Measurements from ENCODE around the gene NAP1L5.
A peak's percentile ranks its signal among the peaks of the same experiment; 100 is the strongest.

NAP1L5 gene

DNA sequence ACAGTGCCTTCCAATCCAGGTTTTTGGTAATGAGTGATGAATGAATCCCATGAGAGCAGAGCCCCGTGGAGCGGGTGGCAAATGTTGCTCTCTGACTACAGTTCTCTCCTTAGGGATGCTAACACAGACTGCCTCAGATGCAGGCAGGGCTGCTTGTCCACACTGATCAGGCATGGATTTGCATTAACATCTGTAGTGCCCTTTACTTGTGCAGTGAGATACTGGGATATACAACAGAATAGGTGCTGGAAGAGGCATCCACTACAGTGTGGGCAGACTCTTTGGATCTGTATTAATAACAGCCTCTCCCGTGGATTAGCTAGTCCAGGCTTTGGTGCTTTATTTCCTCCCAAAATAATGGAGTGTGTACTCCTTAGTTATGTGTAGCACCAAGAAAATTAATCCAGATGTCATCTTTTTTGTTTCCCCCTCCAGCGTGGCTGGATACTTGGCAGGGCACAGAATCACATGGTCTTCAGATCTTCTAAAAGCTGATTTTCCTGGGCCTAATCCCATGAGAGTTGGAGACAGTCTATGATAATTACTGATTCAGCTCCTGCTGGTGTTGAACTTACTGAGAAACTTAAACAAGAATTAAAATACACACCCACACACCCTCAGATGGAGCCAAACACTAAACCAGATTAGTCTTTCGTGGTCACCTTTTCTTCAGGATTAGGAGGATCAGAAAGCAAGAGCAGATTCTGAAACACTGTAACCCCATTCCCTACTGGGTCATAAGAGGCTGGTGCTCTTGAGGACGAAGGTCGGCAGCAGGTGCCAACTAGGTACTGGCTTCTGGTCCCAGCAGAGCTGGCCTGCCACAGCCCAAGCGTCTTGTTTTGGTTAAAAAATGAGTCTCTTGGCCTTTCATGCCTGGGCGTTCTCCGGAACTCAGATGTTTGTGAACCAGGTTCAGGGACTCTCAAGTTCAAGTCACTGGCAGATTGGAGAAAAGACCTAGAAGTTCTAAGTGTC is 23.1 kb upstream of the NAP1L5 start:
- DNase-seq: no peak

DNA sequence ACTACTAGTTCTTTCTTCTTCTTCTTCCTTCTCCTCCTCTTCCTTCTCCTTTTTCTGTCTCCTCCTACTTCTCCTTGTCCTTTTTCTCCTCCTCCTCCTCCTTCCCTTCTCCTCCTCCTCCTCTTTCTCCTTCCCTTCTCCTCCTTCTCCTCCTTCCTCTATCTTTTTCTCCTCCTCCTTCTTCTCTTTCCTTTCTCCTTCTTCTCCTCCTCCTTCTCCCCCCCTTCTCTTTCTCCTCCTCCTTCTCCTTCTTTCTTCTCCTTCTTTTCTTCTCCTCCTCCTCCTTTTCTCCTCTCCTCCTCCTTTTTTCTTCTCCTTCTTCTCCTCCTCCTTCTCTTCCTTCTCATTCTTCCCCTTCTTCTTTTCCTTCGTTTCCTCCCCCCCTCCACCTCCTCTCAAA is 21.8 kb upstream of the NAP1L5 start:
- DNase-seq: no peak

- DNase-seq: no peak
Measured at GRCh38 chr4:88718098-88718497, 20.5 kb upstream of the NAP1L5 start.

GRCh38 chr4:88713782-88714181 is 16.2 kb upstream of the NAP1L5 start:
- no peak for DNase-seq

GRCh38 chr4:88709989-88710388 is 12.4 kb upstream of the NAP1L5 start:
- no peak for DNase-seq

DNA sequence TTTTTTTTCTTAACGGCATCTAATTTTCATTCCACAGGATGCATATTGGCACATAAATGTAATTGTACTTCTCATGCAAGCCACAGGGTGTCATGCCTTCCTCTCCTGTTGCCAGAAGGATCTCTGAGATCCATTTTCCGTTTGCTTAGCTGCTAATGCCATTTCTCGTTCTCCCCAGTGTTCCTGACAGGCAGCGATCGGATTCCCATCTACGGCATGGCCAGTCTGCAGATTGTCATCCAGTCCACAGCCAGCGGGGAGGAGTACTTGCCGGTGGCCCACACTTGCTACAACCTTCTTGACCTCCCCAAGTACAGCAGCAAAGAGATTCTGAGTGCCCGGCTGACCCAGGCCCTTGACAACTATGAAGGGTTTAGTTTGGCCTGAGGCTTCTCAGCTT is 8.9 kb upstream of the NAP1L5 start:
- no peak for DNase-seq

DNA sequence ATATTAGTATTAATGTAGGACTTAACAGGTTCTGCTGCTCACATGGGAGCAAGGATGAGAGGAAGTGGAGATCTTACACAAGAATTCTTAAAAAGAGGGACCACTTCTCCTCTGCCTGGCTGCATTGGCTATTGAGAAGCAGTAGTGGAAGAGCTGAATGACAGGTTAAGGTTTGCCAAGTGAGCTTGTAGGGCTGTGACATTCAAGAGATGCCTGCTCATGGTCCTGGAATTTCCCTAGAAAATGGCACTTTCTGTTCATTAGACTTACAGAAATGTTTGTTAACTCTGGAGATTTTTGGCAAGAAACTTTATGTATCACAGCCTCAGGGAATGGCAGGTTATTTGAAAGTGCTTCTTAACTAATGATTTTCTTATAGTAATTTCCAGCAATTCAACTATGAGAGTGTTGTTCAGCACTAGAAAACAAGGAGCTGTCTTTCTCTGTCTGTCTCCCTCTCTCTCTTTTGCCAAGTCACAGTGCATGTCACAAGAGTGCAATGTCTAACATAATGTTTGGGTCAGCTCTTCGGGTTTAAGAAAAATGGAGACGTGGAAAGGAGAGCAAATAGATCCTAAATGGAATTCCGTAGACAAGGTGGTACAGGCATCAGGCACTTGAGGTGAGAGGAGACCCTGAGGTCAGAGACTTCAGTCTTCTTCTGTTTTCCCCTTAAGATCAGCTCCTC is 8.3 kb upstream of the NAP1L5 start:
- no peak for DNase-seq

- DNase-seq: no peak
Measured at GRCh38 chr4:88705223-88705622, 7.6 kb upstream of the NAP1L5 start.

GRCh38 chr4:88702782-88703181 is 5.2 kb upstream of the NAP1L5 start:
- no peak for DNase-seq

- DNase-seq: no peak
Measured at GRCh38 chr4:88698519-88698918, 890 bp upstream of the NAP1L5 start.

DNA sequence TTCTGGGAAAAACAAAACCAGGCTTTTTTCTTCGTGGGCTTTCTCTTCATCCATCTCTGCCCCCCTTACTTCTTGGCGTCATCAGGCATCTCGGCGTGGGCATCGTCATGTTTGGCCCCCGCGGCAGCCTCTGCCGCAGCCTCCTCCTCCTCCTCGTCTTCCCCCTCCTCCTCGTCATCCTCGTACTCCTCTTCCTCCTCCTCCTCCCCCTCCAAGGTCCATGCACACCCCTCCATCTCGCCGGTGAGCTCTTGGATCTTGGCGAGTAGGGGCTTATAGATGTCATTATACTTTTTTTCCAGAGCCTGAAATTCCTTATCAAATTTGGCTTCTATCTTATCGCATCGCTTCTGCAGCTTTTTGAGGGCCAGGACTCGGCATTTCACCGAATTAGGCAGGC is 488 bp downstream of the NAP1L5 start:
- DNase-seq: peak; percentile 15 to 17

- no peak for DNase-seq
Measured at GRCh38 chr4:88696630-88697029, 999 bp downstream of the NAP1L5 start.

DNA sequence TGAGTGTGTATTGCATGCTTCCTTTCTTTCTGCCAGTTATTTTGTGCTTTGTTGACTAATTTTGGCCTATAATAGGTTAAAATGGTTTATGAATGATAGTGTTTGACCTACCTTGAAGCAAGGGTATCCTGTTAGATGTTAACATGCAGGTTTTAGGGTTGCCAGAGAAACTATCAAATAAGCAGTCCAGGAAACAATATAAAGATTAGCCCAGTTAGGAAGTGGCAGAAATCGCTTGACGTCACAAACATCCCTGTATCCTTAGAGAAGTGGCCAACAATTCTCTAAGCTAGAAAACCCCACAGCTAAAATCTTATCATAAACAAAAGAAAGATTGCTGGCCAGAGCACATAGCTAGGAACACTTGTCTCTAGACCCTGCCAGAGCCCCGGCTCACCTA is 3.8 kb downstream of the NAP1L5 start:
- no peak for DNase-seq

- DNase-seq: no peak
Measured at GRCh38 chr4:88690355-88690754, 7.3 kb downstream of the NAP1L5 start.

DNA sequence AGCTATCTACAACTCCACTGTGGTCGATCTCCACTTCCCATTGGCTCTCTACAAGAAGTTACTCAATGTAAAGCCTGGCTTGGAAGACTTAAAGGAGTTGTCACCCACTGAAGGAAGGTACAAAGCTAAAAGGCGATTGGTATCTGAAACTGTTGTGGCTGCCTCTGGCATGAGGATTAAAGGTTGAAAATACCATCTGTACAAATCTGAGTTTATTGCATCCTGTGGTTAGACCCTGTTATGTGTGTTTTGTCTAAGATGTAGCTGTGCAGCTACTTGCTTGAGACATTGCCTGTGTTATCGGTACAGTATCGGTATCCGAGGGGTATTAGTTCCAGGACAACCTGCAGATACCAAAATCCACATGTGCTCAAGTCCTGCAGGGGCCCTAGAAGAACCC is 16.4 kb downstream of the NAP1L5 start:
- no peak for DNase-seq

GRCh38 chr4:88675543-88675942 is 22.1 kb downstream of the NAP1L5 start:
- DNase-seq: no peak

DNA sequence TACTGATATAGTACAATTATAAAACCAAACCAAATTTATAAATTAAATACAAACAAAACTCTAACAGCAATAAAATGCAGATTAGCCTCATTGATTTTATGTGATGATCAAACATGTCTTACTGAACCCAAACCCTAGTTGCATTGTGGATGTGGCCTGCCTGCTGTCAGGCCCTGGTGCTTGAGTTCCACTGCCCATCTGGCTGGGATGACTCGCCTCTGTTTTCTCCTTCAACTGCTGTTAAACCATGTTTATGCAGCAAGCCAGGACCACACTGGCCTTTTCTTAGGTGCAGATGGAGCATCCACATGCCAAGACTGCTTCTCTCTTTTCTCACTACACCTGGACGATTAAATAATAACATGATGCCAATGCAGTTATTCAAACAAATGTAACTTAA is 22.6 kb downstream of the NAP1L5 start:
- no peak for DNase-seq

DNA sequence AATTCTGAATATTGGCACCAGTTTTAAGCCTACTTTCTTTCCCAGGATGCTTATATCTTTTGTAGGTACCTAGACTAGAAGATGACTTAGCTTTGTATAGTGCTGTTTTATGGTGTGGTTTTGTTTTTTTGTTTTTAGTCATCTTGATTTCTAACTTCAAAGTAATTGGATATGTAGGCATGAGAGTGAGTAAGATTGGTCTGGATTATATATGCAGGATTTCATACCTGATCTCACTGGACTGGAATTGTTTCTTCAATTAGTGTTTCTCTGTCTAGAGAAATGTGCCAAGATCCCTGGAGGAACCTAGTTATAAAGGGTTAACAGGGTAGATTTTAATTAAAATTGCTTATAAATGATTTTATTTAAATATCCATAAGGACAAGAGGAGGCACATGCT is 23.1 kb downstream of the NAP1L5 start:
- no peak for DNase-seq

- DNase-seq: no peak
Measured at GRCh38 chr4:88673886-88674285, 23.7 kb downstream of the NAP1L5 start.

GRCh38 chr4:88672987-88673386 is 24.6 kb downstream of the NAP1L5 start:
- peak; percentile 6 to 11 for DNase-seq

GRCh38 chr4:88661739-88662138 is 35.9 kb downstream of the NAP1L5 start:
- DNase-seq: no peak

- DNase-seq: no peak
Measured at GRCh38 chr4:88660446-88661294, 37.0 kb downstream of the NAP1L5 start.

- DNase-seq: no peak
Measured at GRCh38 chr4:88659890-88660208, 37.8 kb downstream of the NAP1L5 start.

All from activated CD4-positive, alpha-beta T cell treated with anti-CD3 and anti-CD28 coated beads, Interleukin-2, amount 50 U/mL, for 4 hours (primary cell).